HG02981 (cell line): ENCODE measurements around the gene COG1.

Experiments
- ATAC-seq: cut with Tn5 transposase; IDR thresholded peaks from one replicate; pipeline ENCODE4 v1.9.1; 2021; ENCODE audit warnings: mild to moderate bottlenecking, moderate library complexity; ENCODE audit not compliant: unreplicated experiment

Gene COG1

DNA sequence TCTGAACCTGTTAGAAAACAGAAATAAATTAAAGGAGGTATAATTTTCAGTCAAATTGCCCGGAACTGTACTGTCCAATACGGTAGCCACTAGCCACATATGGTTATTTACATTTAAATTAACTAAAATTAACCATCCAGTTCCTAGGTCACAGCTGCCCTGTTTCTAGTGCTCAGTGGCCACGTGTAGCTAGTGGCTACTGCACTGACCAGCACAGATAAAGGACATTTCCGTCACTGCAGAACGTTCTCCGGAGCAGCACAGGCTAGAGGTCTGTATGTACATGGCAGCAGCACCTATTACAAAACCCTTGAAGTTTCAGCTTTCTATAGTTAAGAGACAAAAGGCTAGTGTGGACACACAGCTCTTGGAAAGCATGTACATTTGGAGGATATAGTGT lies 35.1 kb downstream of the COG1 start:
- no peak for ATAC-seq

DNA sequence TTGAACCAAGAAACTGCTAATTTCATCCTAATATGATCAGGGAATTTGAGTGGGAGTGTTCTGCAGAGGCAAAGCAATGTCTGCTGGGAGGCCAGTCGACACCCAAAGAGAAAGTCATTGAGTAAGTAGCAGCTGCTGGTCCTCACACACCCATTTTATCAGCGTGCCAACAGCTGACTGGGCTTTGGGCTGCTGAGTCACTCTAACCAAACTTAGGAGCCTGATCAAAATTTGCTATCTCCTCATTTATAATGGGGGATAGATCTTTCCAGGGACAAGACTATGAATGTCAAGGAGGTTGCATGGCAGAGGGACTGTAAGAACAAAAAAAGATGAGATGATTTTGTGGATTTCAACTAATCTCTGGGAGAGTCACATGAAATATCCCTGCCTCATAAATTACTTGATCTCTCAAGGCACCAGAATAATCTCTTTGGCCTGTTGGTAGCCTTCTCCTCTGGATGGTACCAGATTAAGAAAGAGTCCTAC lies 35.9 kb downstream of the COG1 start:
- ATAC-seq: peak; percentile 38

DNA sequence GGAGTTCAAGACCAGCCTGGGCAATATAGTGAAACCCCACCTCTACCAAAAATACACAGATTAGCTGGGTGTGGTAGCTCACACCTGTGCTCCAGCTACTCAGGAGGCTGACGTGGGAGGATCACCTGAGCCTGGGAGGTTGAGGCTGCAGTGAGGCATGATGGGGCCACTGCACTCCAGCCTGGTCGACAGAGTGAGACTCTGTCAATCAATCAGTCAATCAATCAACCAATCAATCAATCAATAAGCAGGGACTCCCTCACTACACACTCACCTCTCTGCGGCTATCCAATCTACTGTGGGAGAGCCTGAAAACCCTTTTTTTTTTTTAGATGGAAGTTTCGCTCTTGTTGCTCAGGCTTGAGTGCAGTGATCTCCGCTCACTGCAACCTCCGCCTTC lies 37.2 kb downstream of the COG1 start:
- no peak for ATAC-seq

DNA sequence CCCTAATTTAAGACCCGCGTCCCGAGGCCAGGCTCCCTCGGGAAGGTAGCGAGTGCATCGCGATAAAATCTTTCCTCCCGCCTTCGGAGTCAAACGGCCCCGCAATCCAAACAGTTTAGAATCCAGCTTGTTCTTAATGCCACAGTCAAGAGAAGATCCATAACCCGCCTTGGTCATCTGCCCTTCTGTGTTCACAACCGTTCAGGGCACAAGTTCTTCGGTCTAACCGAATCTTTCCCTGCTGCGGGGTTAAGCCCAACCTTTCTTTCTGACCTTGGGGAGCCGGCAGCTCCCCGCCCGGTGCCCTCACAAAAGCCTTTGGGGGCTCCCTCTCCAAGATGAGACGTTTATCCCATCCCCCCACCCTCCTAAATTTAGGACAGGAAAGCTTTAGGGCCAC lies 38.5 kb downstream of the COG1 start:
- no peak for ATAC-seq

- ATAC-seq: peak; percentile 72
These were observed 39.2 kb downstream of the COG1 start for GRCh38 chr17:73231841-73232586.

GRCh38 chr17:73232587-73233373 lies 39.9 kb downstream of the COG1 start:
- ATAC-seq: peak; percentile 19

GRCh38 chr17:73234736-73235135 lies 41.9 kb downstream of the COG1 start:
- ATAC-seq: no peak

DNA sequence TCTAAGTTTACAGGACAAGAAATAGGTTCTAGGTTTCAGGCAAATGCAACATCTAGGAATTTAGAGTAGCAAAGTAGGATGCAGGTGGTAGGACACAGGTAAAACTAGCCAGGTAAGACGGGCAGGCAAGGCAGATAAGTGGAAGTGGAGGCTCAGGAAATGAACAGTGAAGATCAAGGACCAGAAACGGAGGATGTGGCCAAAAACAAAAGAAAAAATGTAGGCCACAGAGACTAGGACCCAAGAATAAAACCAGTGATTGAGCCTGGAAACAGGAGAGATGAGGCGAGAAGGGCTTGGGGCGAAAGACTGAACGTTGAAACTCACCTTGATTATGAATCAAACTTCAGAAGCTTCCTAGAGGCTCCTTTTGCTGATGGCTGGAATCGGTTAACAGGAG lies 44.9 kb downstream of the COG1 start:
- ATAC-seq: no peak

DNA sequence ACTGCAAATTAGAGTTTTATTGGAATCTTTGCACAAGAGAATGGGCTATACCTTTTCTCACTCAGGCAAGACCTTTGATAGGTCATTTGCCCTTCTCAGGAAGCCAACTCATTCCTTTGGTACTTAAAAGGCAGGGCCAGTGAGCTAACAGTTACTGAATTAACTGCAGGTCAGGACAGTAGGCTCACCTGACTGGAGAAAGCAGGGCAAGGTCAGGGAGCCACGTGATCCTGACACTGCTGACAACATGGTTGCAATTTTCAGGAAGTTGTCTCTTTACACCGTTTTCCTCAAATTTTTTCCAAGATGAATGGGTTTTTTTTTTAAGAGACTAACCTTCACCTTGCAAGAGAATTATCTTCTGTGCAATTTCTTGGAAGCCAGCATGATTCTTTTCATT lies 47.7 kb downstream of the COG1 start:
- no peak for ATAC-seq

- ATAC-seq: no peak
These were observed 54.9 kb downstream of the COG1 start for GRCh38 chr17:73247726-73248125.

- ATAC-seq: no peak
These were observed 55.7 kb downstream of the COG1 start for GRCh38 chr17:73248532-73248931.

- ATAC-seq: no peak
These were observed 56.8 kb downstream of the COG1 start for GRCh38 chr17:73249700-73250099.

- no peak for ATAC-seq
These were observed 58.2 kb downstream of the COG1 start for GRCh38 chr17:73250851-73251640.

DNA sequence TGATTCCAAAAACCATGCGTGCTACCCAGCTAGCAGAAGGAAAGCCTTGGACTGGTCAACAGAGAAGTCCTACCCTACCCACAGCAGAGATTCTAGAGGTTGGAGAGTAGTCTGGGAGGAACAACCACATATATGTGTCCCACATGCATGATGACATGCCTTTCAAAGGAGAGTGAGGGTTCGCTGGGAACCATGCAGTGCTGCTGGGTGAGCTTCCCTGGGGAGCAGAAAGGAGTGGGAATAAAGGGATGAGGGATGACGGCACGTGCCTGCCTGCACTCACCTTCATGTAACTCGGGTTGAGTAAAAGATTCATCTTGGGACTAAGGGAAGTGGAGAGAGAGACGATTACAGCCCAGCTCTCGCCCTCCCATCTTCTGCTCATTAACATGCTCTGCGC lies 59.0 kb downstream of the COG1 start:
- no peak for ATAC-seq

DNA sequence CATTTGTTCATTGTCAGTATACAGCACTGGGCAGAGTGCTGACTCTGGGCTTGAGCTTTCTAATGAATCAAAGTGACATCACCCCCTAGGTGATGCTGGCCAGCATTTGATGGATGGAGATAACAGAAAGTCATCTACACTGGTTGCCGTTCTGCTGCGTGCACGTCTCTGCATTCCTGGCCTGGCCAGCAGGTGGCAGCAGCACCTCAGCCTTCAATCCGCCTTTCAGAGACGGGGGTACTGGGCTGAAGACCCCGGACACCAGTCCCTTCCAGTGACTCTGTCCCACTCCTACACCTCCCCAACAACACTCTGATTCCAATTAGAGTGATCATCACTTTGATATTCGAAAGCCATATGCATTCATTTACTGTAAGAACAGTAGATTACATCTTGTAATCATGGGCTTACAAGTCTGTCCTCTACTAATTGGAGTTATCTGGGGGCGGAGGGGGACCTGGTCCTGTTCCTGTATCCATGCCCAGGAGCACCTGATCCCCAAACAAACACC lies 62.9 kb downstream of the COG1 start:
- no peak for ATAC-seq

- ATAC-seq: no peak
These were observed 63.4 kb downstream of the COG1 start for GRCh38 chr17:73256220-73256619.

DNA sequence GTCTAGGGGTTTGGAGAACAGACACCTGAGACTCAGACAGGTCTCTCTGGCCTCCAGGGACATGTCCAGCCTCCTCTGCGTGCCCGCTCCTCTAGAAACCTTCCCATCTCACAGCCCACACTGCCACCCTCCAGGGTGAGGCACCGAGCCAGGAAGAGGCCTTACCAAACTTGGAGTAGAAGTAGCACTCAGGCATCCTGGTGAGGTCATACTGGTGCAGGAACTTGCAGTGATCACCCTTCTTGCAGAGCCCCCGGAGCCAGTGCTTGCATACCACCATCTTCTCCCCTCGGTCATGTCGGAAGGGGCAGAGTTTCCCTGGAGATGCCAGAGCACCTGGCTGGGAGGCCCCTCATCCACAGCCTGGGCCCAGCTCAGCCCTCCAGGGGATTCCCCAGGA lies 64.7 kb downstream of the COG1 start:
- ATAC-seq: no peak
